ENCODE data around the gene GSTO2.

The GSTO2 gene

DNA sequence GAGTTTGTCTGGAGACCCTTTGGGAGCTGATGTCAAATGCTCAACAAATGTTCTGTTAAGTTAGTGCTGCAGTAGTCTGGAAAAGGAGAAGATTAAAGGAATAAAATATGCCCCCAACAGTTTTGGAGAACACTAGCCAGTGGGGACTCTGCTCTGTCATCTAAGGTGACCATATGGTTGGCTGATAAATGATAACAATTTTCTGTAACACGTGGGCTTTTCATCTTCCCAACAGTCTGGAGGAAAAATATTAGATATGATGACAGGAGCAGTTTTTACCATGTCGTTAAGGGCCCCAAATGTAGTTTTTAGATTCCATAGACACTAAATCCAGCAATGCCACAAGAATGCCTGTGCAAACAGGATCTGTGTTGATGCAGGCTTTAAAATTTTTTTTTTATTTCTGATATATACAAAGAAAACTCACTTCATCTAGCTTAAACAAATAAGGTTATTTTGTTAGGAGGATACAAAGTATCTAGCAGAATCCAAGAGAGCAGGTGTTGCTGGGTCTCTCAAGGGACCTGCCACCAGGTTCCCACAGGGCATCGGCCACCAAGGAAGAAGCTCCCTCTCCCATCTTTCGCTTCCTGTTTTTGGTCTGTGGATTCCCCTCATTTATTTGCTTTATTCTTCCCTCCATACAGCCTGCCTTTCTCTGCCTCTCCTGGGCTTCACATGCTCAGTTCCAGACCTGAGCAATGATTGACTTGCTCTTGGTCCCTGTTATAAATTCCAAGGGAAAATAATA, 78.5 kb downstream of the GSTO2 start:
- no peak for DNase-seq

DNA sequence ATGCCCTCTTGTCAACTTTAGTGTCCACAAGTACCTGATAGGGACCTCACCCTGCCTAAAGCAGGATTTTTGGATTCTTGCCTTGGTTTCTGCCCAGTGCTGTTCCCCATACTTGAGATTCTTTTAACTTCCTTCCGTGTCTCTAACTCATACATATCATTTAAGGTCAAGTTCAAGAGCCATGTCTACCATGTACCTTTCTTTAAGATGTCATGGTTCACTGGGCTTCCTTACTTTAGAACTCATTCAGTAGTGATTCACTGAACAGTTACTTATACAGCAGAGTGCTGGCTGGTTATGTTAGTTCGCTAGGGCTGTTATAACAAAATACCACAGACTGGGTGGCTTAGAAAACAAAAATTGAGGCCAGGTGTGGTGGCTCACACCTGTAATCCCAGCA, 79.6 kb downstream of the GSTO2 start:
- no peak for DNase-seq

DNA sequence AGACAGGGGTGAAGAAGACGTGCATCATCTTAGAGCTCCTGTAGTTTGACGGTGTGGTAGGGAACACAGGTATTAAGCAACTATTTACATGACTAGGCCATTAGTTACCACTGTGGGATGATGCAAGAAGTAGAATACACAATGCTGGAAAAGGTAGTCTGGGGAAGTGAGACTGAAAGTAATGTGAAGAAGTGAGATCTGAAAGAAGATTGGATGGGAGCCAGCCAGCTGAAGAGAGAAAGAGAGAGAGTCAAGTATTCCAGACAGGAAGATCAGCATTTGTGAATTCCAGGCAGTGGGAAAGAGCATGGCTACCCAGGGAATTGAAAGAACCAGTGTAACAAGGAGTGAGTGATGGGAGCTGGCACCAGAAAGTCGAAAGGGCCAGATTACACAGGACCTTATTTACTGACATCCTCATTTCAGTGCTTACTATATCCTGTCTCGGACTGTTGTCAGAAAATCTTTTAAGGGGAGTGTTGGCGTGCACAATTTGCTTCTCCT, 80.7 kb downstream of the GSTO2 start:
- DNase-seq = no peak

DNA sequence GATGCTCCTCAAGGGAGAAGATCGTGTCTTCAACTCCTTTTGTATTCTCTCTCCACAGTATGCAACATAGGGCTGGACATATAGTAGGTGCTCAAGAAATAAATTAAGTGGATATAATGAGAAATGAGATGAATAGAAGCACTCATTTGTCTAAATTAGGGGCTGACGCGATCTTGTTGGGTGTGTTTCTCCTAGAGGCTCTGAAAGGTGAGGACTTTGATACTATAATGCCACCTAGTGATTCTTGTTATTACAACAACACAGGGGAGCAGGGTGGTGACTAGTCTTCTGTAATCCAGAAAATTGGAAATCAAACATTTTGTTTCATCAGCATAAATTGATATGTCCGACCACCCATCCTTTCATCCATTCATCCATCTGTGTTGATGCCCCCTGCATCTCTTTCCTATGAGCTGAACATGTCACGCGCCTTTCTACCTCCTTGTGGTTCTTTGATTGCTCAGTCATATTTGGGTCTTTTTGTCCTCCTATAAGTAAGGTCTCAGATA, 81.2 kb downstream of the GSTO2 start:
- no peak for DNase-seq

DNA sequence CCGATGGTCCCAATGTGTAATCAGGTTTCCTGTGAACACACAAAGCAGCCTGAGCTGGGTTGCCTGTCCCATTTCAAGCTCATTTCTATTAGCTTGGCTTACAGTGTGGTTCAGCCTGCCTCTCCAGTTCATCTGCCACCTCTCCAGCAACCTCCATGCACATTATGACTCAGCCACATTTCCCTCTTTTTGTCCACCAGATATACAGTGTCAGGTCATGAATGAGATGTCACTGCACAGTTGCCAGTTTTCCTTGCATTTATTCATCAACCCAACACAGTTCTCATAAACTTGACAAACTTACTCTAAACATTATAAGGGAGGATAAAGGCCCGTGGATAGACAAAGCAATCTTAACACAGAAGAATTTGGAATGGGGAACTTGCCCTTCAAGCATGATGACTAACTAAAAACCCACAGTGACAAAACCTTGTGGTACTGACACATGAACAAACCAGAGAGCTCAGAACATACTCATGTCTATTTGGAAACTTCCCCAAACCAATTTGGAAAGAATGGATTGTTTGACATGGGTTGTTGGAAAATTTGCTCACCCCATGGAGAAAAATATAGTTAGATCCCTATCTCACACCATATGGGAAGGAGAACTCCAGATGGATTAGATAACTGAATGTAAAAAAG, 82.2 kb downstream of the GSTO2 start:
- DNase-seq = no peak

DNA sequence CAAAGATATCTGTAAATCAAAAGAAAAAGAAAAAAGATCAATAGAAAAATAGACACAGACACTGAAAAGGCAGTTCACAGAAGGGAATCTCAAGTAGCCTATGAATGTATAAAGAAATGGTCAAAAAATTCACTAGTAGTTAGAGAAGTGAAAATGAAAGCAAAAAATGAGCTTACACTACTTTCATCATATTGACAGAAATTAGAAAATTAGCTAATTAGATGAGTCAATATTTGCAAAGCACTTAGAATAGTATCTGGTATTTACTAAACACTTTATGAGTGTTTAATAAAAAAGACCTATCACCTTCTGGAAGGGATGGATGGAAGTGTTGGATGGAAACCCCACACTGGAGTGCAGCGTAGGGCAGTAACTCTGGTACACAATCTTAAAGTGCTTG, 82.9 kb downstream of the GSTO2 start:
- DNase-seq = no peak

DNA sequence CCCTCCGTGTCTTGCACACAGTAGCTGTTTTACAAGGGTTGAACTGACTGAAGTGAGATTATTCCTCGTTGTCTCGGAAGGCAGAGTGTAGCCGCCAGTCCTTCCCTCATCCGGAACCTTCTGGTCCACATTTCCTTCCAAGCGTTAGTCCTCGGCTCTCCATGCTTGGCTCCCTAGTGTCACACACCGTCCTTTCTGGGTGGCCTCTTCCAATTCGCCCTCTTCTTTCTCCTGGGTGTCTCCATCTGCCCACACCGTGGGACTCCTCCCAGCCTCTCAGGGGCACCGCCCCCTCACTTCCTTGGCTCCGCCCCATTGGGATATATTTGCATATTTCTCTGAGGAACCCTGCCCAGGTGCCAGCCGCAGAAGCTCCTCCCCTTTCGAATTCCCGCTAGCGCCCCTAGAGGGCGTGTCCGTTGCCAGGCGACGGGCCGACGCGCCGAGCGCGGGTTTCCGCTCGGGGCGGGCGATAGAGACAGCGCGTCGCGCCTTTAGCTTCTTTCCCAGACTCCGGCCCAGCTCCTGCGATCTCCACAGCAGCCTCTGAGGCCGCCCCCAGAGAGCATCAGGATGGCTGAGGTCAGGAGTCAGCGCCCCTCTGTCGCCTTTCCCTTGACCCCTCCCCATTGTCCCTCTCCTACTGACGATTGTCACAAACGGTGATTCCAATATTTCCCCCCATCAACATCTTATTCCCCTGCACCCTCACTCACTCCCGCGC, 84.5 kb downstream of the GSTO2 start, which contains the start of gene CFAP58:
CFAP58 (plus strand) TSS at position 509 of the 724 bp plus-strand sequence; CDS start at position 574, 65 bp downstream.
- peak; percentile 92 for DNase-seq
